GM08714 (cell line): Measurements from ENCODE around the gene FAM13A.

Experiments used
- H3K4me3 ChIP-seq: fragments of 200-500 bp; sonication (Bioruptor generic); 2 replicates; pipeline ENCODE4 v1.5.1; 2014; ENCODE audit warnings: mild to moderate bottlenecking, low read length, inconsistent platforms
- ZNF274 ChIP-seq: IDR thresholded peaks from 2 replicates; pipeline ENCODE4 v1.6.1; 2012; ENCODE audit warnings: mild to moderate bottlenecking, low read depth, low read length

Gene FAM13A

DNA sequence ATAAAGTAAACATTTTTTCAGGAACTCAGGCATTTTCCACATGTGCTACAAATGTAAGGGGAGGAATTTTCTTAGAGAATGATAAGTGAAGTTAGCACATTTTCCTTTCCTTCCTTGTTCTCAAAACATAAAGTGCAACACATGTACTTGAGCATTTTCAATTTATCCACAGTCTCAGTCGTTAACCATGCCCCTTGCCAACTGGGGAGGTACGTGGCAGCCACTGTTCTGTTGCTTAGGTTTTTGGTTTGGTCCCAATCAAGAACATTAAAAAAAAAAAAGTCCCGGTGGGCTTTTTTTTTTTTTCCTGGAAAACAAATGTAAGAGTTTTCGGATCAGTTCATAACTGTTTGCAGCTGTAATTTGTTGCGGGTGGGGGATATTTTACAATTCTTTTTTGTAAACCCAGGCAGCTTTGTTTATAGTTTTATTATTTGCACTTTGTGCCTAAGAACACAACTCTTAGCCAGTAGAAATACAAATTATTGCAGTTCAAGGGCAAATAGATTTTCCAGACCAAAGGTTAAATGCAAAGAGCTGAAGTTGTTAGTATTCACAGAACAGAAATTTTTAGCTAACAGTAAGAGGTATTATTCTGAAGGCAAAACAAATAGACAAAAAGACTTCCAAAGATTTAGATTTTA lies 247.3 kb downstream of the FAM13A start:
- no peak for TF ChIP-seq ZNF274
- no peak overlapping the region for H3K4me3 ChIP-seq

DNA sequence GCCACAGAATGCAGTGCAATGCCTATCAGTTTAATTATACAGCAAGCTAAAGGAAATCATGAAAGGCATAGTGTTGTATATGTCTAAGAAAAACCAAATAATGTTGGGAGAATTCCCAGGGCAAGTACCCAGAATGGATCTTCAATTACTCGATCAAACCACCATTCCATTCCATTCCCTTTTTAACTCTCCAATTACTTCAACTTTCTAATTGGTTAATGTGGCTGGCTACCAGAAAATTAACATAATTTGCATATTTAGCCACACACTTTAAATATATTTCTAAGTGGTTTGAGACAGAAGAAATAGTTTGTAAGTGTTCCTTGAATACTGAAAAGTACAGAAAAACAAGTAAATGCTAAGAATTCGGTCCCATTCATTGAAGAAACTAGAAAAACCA lies 247.9 kb downstream of the FAM13A start:
- H3K4me3 ChIP-seq = no peak overlapping the region
- TF ChIP-seq ZNF274 = no peak

- no peak for TF ChIP-seq ZNF274
These were observed 249.5 kb downstream of the FAM13A start for GRCh38 chr4:88807499-88807898.

GRCh38 chr4:88804234-88804633 lies 252.8 kb downstream of the FAM13A start:
- H3K4me3 ChIP-seq = no peak overlapping the region
- TF ChIP-seq ZNF274 = no peak

More at GRCh38 chr4:88807499-88807898, 249.5 kb downstream of the FAM13A start:
- H3K4me3 ChIP-seq = no peak overlapping the region

DNA sequence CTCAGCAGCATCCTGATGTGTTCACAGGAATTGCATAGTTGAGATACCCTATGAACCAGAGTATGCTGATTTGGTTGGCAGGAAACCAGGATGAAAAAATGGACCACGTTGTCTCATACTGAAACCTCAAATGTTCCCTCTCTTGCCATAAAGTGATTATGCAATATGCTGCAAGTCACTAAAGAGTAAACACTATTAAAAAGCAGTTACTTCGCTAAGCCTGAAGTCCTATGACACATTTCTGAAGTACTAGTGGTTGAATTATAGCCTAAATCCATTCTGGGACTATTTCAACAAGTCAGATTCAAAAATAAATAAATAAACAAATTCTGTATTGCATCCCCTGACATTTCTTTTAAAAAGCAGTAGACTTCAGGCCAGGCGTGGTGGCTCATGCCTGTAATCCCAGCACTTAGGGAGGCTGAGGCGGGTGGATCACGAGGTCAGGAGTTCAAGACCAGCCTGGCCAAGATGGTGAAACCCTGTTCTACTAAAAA lies 253.3 kb downstream of the FAM13A start:
- no peak overlapping the region for H3K4me3 ChIP-seq
- TF ChIP-seq ZNF274 = no peak

DNA sequence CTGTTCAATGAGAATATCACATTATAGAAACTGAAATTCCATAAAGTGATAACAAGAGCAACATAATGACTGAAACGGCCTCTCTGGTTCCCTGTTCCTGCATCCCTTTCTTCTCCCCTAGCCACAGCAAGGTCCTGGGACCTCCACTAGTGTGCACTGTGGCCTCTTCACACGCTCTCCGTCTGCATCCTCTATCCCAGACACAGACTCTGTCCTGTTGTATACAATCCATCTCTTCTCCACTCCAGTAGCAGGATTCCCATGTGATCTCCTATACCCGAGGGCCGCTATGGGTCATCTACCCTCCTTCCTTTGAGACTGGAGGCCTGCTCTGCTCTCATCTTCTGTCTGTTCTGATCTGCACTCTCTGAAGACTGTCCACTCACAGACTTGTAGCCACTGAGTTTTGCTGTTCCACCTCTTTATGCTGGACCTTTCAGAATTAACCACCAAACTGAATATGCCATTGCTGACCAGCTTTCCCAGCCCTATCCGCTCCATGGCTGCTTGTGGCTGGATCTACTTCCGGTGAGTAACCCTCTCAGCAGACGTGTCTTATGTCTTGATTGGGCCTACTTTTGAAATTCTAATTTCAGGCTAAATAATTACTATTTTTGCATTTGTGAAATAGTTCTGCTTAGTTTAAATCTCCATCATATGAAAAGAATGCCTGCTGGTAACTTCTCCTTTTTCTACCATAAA lies 254.2 kb downstream of the FAM13A start:
- TF ChIP-seq ZNF274 = no peak
- H3K4me3 ChIP-seq = no peak overlapping the region

DNA sequence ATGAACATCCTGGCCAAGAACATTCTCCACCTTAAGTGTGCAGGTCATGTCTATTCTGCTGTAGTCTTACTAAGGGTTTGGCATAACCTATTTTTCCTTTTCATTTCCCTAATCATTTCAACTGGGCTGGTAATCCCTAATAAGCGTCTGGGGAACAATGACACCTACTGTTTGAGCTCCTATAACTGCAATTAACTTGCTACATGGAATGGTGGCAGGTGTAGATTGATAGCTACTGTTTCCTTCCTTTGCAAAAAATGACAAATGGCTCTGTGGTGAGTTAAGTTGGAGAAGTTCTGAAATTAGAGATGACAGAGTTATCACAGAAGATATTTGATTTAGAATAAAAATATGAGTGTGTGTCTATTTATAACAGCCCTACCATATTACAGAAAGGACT lies 254.8 kb downstream of the FAM13A start:
- H3K4me3 ChIP-seq = no peak overlapping the region
- TF ChIP-seq ZNF274 = no peak

DNA sequence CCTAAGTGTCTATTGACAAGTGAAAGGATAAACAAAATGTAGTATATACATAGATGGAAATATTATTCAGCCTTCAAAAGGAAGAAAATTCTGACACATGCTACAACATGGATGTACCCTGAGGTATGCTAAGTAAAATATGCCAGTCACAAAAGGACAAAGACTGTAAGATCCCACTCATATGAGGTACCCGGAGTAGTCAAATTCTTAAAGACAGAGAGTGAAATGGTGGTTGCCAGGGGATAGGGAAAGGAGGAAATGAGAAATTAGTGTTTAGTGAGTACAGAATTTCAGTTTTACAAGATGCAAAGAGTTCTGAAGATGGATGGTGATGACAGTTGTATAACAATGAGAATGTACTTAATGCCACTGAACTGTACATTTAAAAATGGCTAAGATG lies 257.1 kb downstream of the FAM13A start:
- TF ChIP-seq ZNF274 = no peak

GRCh38 chr4:88797725-88798124 lies 259.3 kb downstream of the FAM13A start:
- TF ChIP-seq ZNF274 = no peak
- H3K4me3 ChIP-seq = no peak overlapping the region

More for the DNA sequence above, 257.1 kb downstream of the FAM13A start:
- no peak overlapping the region for H3K4me3 ChIP-seq

GRCh38 chr4:88796545-88796944 lies 260.4 kb downstream of the FAM13A start:
- H3K4me3 ChIP-seq = no peak overlapping the region
- TF ChIP-seq ZNF274 = no peak

- H3K4me3 ChIP-seq = no peak overlapping the region
- no peak for TF ChIP-seq ZNF274
These were observed 262.0 kb downstream of the FAM13A start for GRCh38 chr4:88794952-88795351.

DNA sequence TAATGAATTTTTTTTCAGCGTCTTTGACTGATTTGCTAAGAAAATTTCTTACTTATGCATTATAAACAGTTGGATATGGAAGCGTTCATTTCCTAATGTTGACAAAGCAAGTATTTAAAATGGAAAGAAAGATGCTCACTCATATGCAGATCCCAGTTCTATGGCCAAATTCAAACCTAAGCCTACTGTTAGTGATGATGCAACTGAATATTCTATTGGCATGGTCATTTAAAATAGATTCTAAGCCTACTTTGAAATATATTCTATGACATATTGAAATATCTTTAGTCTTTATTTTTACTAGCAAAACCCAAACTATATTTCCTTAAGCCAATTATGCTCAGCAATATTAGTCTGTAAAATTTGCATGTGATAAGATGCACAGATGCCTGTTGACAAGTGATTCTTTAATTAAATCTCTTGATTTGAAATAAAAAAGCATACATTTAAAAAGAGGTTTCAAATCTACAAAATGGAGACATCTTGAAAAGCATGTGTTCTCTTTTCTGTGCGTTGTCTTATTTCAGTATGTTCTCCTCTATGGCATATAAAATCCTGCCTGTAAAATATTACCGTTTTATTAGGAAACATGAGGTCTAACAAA lies 262.8 kb downstream of the FAM13A start:
- no peak overlapping the region for H3K4me3 ChIP-seq
- no peak for TF ChIP-seq ZNF274

DNA sequence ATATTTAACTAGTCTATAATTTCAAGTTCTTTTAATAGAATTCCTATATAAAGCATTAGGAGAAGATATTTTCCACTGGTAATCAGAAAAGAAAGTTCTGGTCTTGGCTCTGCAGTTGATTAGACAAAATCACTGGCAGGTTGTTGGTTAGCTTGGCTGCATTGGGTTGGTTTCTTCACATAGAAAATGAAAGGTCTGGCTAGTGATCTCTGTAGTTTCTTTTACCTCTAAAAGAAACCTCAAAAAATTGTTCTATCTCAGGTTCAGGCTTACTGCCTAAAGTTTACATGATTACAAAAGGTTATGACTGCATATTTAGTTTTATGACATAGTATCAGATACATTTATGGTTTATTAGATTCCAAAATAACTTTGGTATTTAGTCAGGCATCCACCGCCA lies 263.5 kb downstream of the FAM13A start:
- H3K4me3 ChIP-seq = no peak overlapping the region
- no peak for TF ChIP-seq ZNF274

DNA sequence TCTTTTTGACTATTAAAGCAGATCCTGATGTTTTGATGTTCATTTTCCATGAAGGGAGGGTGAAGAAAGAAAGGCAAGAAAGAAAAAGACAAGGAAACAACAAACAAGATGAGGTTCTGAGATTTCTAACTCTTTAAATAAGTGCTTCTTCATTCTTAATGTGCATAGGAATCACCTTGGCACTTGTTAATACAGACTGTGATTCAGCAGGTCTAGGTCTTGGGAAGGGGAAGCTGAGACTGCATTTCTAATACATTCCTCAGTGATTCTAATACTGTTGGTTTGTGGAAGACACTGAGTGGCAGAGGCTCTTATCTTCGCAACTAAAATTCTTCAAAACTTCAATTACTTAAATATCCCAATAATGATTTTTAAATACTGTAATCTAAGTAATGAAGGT lies 264.2 kb downstream of the FAM13A start:
- no peak for TF ChIP-seq ZNF274
- H3K4me3 ChIP-seq = no peak overlapping the region

DNA sequence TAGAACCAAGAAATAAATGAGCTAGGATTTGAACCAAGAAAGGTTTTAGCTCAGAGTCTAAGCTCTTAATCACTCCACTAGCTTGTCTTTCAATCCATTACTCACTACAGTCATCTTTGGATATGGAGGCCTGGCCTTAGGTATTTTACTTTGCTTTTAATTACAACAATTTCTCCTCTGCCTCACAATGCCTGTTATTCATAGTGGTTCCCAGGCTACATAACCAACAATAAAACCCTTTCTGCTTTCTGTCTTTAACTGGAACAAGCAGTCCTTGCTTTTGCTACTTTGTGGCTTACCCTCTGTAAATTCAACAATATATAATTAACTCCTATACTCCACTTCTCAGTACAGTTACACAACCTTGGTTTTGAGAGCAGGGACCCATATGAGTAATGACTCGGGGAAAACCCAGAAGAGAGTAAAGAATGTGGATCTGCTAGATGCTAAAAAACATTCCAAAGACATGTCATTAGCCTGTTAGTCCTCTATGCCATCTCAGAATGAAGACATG lies 264.7 kb downstream of the FAM13A start:
- no peak for TF ChIP-seq ZNF274
- H3K4me3 ChIP-seq = no peak overlapping the region
